Endothelial cell of umbilical vein (primary cell): ENCODE results near the gene SLC8A1. TPM values are rescaled to one million over a fixed set of nuclear protein-coding genes. Genes with fewer than 3 reads are reported as not detected.

Experiments
- BruUV-seq: library from RNA; stranded (reverse); fragments of 400-500 nt; replicated peaks from 2 replicates; lab custom pipeline; 2021; lab: Mats Ljungman, UMichigan
- CTCF ChIA-PET: fragments of 300-600, 350-600 bp; sonication (Branson Sonifier 250); formaldehyde crosslinking; loops from one replicate; lab custom pipeline; 2021; ENCODE audit warnings: antibody characterized with exemption, inconsistent platforms; lab: Charles Lee
- POLR2A ChIA-PET: fragments of 300-600, 350-600 bp; sonication (Branson Sonifier 250); formaldehyde crosslinking; loops from one replicate; lab custom pipeline; 2021; ENCODE audit warnings: antibody characterized with exemption, inconsistent platforms; lab: Charles Lee
- DNase-seq: peaks from one replicate; pipeline ENCODE4 v3.0.0-alpha.2; 2011; ENCODE audit warnings: low read depth, low spot score
- FAIRE-seq: peaks from 2 replicates; lab custom pipeline; 2011; peaks lifted over from hg19 to GRCh38; lab: Jason Lieb, UNC
- H2AFZ ChIP-seq: 2 replicates; pipeline ENCODE4 v1.6.0; 2012; ENCODE audit warnings: low read depth, low read length, control low read depth, inconsistent platforms
- H3K27ac ChIP-seq: 2 replicates; pipeline ENCODE4 v1.5.1; 2011; ENCODE audit warnings: low read depth, mild to moderate bottlenecking, control low read depth, low read length, moderate library complexity; ENCODE audit not compliant: insufficient read depth
- H3K27me3 ChIP-seq, 2 experiments: 2 replicates each; pipeline versions ENCODE4 v1.6.0 to v1.6.1; 2011; ENCODE audit warnings: low read length in 2 of 2, mixed read lengths in 1 of 2; ENCODE audit not compliant: control insufficient read depth in 2 of 2, insufficient read depth in 2 of 2
- H3K36me3 ChIP-seq, 2 experiments: 2 replicates in 1 of 2; 3 replicates in 1 of 2; pipeline ENCODE4 v1.5.1; 2011; ENCODE audit warnings: low read length in 2 of 2, mild to moderate bottlenecking in 1 of 2, moderate library complexity in 1 of 2; ENCODE audit not compliant: control insufficient read depth in 2 of 2, insufficient read depth in 2 of 2; ENCODE audit errors: extremely low read depth in 1 of 2
- H3K4me1 ChIP-seq: 3 replicates; pipeline ENCODE4 v1.5.1; 2011; ENCODE audit warnings: mild to moderate bottlenecking, low read length; ENCODE audit not compliant: control insufficient read depth, insufficient read depth; ENCODE audit errors: extremely low read depth
- H3K4me2 ChIP-seq: 2 replicates; pipeline ENCODE4 v1.6.1; 2011; ENCODE audit warnings: low read length, control low read depth, mixed read lengths; ENCODE audit not compliant: insufficient read depth
- H3K4me3 ChIP-seq, 3 experiments: fragments of 200-600 bp in 1 of 3; sonication (generic), shearing (Covaris generic) in 1 of 3; replicated peaks in 1 of 3; 2 replicates each; pipeline ENCODE4 v1.5.1; 2011 to 2016; ENCODE audit warnings: control low read depth in 3 of 3, low read length in 3 of 3, mild to moderate bottlenecking in 2 of 3, inconsistent platforms in 1 of 3, low read depth in 1 of 3, moderate library complexity in 1 of 3; ENCODE audit not compliant: insufficient read depth in 1 of 3
- H3K79me2 ChIP-seq: 2 replicates; pipeline ENCODE4 v1.6.0; 2012; ENCODE audit warnings: low read length, inconsistent platforms; ENCODE audit not compliant: control insufficient read depth, insufficient read depth
- H3K9ac ChIP-seq: replicated peaks from 2 replicates; pipeline ENCODE3; 2011; ENCODE audit warnings: low read length, control low read depth; ENCODE audit not compliant: insufficient read depth; ENCODE audit errors: extremely low read depth
- H3K9me1 ChIP-seq: replicated peaks from 3 replicates; pipeline ENCODE4 v1.6.0; 2011; ENCODE audit warnings: mild to moderate bottlenecking, low read length; ENCODE audit not compliant: control insufficient read depth, insufficient read depth; ENCODE audit errors: extremely low read depth
- H3K9me3 ChIP-seq: replicated peaks from 2 replicates; pipeline ENCODE4 v1.5.1; 2012; ENCODE audit warnings: low read length, inconsistent platforms; ENCODE audit not compliant: control insufficient read depth, insufficient read depth
- H4K20me1 ChIP-seq: replicated peaks from 2 replicates; pipeline ENCODE3; 2011; ENCODE audit warnings: mild to moderate bottlenecking, low read length; ENCODE audit not compliant: control insufficient read depth, insufficient read depth; ENCODE audit errors: extremely low read depth
- CTCF ChIP-seq, 2 donors: IDR thresholded peaks; 1 replicate in 1 of 2; 2 replicates in 1 of 2; pipeline ENCODE4 v1.5.1; 2011; ENCODE audit warnings: low read length in 2 of 2, mild to moderate bottlenecking in 2 of 2, moderate library complexity in 2 of 2, control low read depth in 1 of 2, inconsistent platforms in 1 of 2, low read depth in 1 of 2; ENCODE audit not compliant: insufficient read depth in 1 of 2; ENCODE audit errors: extremely low read depth in 1 of 2
- EZH2 ChIP-seq: IDR thresholded peaks from 2 replicates; pipeline ENCODE4 v1.6.1; 2012; ENCODE audit warnings: borderline replicate concordance, low read depth, mild to moderate bottlenecking, moderate library complexity, low read length, inconsistent platforms; ENCODE audit not compliant: severe bottlenecking
- FOS ChIP-seq: IDR thresholded peaks from 2 replicates; pipeline ENCODE4 v1.6.1; 2011; ENCODE audit warnings: mild to moderate bottlenecking, low read length, moderate library complexity, borderline replicate concordance; ENCODE audit not compliant: insufficient read depth
- GATA2 ChIP-seq: IDR thresholded peaks from 2 replicates; pipeline ENCODE4 v1.7.0; 2011; ENCODE audit warnings: low read depth, mild to moderate bottlenecking, moderate library complexity, mixed read lengths, low read length; ENCODE audit not compliant: insufficient read length, insufficient read depth
- JUN ChIP-seq: IDR thresholded peaks from 2 replicates; pipeline ENCODE4 v1.6.1; 2011; ENCODE audit warnings: borderline replicate concordance, low read depth; ENCODE audit not compliant: insufficient read length, insufficient read depth
- MAX ChIP-seq: IDR thresholded peaks from 2 replicates; pipeline ENCODE4 v1.6.1; 2011; ENCODE audit not compliant: insufficient read depth, insufficient read length
- MYC ChIP-seq: IDR thresholded peaks from one replicate; pipeline ENCODE4 v1.6.1; 2011; ENCODE audit warnings: mild to moderate bottlenecking, low read depth, low read length
- POLR2A ChIP-seq: IDR thresholded peaks from 2 replicates; pipeline ENCODE4 v1.6.1; 2012; ENCODE audit warnings: low read depth, mild to moderate bottlenecking, control low read depth, low read length
- POLR2AphosphoS5 ChIP-seq: IDR thresholded peaks from 2 replicates; pipeline ENCODE4 v1.6.1; 2012; ENCODE audit warnings: low read depth, mild to moderate bottlenecking, control low read depth, low read length, moderate library complexity; ENCODE audit not compliant: insufficient read depth
- dilution Hi-C: fragments of 300-500 bp; cut with MboI; formaldehyde crosslinking; loops from one replicate; pipeline ENCODE4 v1.15.0; 2019; ENCODE audit warnings: low sequenced_read_pairs; ENCODE audit not compliant: extremely low pct_ligation_motif_present
- intact Hi-C: fragments of 100-400 bp; cut with micrococcal nuclease; formaldehyde crosslinking; loops from one replicate; pipeline ENCODE4 v1.10.0; 2022
- polyA plus RNA-seq, 4 experiments: library from polyadenylated mRNA; depleted of rRNA in 3 of 4; stranded (reverse) in 3 of 4; unstranded in 1 of 4; fragments of >200 nt; gene quantifications; 2 replicates each; pipeline versions ENCODE4 v1.2.1 to v1.2.3, GENCODE V29; 2011 to 2012; ENCODE audit warnings: missing spikeins in 1 of 4
- total RNA-seq: library from RNA; stranded (reverse); gene quantifications from 2 replicates; pipeline ENCODE4 v1.2.3, GENCODE V29; 2021

SLC8A1 gene
- total and polyA plus RNA-seq, 2 donors (not counting 3 experiments of a cell fraction or from before 2014, with no cell fraction given), result 0.19 to 1.8 TPM

- Histone ChIP-seq H3K27ac (no peak overlapping the region), H3K9ac (no peak overlapping the region), H4K20me1 (no peaks in the 10 kb centered on the region), H3K4me1 (no peaks in the 10 kb centered on the region), H3K4me2 (no peak overlapping the region), H3K79me2 (no peaks in the 10 kb centered on the region), H3K9me1 (no peaks in the 10 kb centered on the region), H3K9me3 (no peaks in the 10 kb centered on the region), H2AFZ (no peak overlapping the region), H3K4me3 (no peak overlapping the region), H3K36me3 (no peaks in the 10 kb centered on the region), H3K27me3 (no peaks in the 10 kb centered on the region)
- DNase-seq, result no peak
- dilution Hi-C loops (no loop called here), intact Hi-C loops (no loop called here)
- BruUV-seq, result no TSS peak
- no peak for FAIRE-seq
- ChIA-PET POLR2A (no interaction called here), CTCF (no interaction called here)
- TF ChIP-seq JUN (no peak), GATA2 (no peak), CTCF (IDR thresholded peaks at IDR 0.05; ENCODE audit: extremely low read depth in 1 of 2, insufficient read depth in 1 of 2, low read depth in 1 of 2, low read length in 2 of 2) (no peak), FOS (no peak), EZH2 (no peak), POLR2A (no peak), MAX (no peak), POLR2AphosphoS5 (no peak), MYC (no peak)
Measured at GRCh38 chr2:40371525-40372282, 80.2 kb downstream of the SLC8A1 start.
